Upper lobe of left lung (tissue), 4 donors: ENCODE results near the gene LSM8.

Experiments used
- CTCF ChIP-seq, 6 experiments: fragments of 450-650 bp in 4 of 6; fragments of 200-600 bp in 2 of 6; sonication (generic) in 2 of 6; IDR thresholded peaks; one replicate each; pipeline ENCODE4 v1.5.1; 2016 to 2019; ENCODE audit warnings: antibody characterized with exemption in 6 of 6
- EP300 ChIP-seq, 4 donors: sonication (generic); formaldehyde crosslinking; IDR thresholded peaks; one replicate each; pipeline ENCODE4 v1.5.1; 2017; ENCODE audit warnings: antibody characterized with exemption in 4 of 4, control low read depth in 2 of 4
- POLR2A ChIP-seq, 4 donors: fragments of 450-650 bp; IDR thresholded peaks; one replicate each; pipeline ENCODE4 v1.5.1; 2016 to 2017; ENCODE audit warnings: antibody characterized with exemption in 4 of 4, mild to moderate bottlenecking in 2 of 4
- POLR2AphosphoS5 ChIP-seq, 2 donors: sonication (generic); formaldehyde crosslinking; IDR thresholded peaks; one replicate each; pipeline ENCODE4 v1.5.1; 2017; ENCODE audit warnings: antibody characterized with exemption in 2 of 2

DNA sequence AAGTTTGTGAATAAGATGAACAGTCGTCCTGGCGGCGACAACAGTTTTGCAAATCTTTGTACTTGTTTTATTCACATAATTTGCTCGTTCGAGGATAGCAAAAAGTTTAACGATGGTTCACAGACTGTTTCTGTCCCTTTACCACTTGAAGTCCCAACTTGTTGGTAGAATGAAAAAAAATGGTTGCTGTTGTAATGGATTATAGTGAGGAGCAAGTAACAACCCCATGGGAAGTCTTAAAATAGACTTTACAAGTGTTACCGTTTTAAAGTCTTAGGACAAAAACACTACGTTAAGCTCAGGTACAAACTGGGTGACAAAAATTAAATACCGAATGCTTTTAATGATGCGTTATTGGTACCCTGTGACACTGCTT lies 589 bp downstream of the LSM8 start:
- TF ChIP-seq CTCF (IDR thresholded peaks at IDR 0.05) (no peak), POLR2A (IDR thresholded peaks at IDR 0.05) (no peak), EP300 (IDR thresholded peaks at IDR 0.05) (no peak), POLR2AphosphoS5 (IDR thresholded peaks at IDR 0.05) (no peak)
